ENCODE results near the gene GRK1.
A peak's percentile ranks its signal among the peaks of the same experiment; 100 is the strongest.

The GRK1 gene

GRCh38 chr13:113632706-113633484 lies 34.1 kb upstream of the GRK1 start:
- no peak for DNase-seq

DNA sequence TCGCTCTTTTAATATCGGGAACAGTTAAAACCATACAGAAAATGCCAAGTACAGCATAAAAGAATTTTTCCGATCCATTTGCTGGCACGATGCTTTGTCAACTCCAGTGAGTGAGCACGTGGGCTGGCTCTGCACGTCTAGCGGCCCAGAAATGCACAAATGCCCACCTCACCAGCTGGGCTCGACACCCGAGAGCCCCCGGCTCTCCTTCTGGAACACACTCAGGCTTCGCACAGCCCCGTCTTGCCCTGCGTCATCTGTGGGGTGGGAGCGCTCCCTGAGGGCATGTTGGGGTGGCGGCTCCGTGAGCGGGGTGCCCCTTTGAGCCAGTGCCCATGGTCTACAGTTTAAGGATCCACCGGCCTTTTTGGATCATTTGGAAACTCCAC lies 33.5 kb upstream of the GRK1 start:
- no peak for DNase-seq

- no peak for DNase-seq
Measured at GRCh38 chr13:113634279-113635047, 32.6 kb upstream of the GRK1 start.

GRCh38 chr13:113635048-113635420 lies 32.0 kb upstream of the GRK1 start:
- no peak for DNase-seq

DNA sequence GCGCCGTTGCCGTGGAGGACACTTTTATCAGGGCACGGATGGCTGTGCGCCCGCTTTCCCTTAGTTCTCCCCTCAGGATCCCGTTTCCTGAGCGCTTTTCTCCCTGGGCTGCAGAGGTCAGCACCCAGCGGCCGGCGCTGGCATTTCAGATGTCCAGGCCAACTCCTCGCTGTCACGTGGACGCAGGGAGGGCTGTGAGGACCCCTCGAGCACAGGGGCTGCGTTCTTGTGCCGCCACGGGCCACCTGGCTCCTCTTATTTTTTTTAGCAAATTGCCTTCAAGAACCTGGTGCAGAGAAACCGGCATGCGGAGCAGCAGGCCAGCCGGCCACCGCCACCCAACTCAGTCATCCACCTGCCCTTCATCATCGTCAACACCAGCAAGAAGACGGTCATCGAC lies 31.3 kb upstream of the GRK1 start:
- DNase-seq, result no peak

GRCh38 chr13:113636266-113636963 lies 30.6 kb upstream of the GRK1 start:
- DNase-seq, result no peak

DNA sequence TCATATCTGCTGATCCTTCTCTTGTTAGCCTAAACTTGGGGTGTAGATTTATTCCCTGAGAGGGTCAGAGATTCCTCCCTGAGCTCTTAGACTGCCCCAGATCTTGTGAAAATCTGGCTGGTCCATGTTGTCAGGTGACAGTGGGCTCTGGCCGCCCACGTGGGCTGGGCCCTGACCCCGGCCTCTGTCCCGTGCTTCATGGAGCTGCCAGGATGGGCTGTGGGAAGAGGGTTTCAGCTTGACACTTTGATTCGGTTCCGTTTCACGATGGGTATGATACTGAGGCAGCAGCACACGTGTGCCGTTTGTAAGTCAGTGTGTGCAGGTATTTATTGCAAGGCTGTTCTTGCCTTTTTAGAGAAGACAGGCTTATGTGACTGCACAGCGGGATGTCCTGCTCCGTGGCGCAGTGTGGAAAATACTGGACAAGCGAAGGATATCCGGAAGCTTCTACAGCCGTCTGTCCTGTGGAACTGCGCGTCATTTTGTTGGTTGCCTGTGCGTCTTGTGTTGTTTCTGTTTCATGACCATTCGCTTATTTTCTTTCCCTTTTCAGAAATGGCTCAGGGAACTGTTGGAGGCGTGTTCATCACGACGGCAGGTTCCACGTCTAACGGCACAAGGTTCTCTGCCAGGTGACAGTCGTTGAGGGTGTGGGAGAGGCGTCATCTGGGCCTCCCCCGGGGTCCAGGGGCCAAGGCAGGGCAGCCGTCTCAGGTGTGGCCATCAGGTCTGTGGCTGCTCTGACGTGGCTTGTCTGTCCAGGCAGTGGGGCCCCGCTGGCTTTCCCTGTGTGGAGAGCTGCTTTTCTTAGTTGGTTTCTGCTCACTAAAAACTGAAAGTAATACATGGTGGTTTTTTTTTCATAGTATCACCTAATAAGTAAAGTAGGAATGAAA lies 29.5 kb upstream of the GRK1 start:
- DNase-seq, result no peak

DNA sequence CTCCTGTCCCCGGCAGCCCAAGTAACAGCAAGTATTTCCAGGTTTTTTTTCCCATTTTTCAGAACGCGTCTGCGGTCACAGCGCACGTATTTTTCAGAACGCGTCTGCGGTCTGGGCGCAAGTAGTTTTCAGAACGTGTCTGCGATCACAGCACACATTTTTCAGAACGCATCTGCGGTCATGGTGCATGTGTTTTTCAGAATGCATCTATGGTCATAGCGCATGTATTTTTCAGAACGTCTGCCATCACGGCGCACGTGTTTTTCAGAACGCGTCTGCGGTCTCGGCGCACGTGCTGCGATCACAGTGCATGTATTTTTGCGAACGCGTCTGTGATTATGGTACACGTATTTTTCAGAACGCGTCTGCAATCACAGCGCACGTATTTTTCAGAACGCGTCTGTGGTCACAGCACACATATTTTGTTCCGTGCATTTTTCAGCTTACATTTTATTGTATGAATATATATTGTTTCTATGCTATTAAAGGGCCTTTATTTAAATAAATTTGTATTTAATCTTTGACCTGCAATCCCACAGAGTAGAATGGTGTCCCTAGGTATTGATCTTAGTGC lies 28.8 kb upstream of the GRK1 start:
- DNase-seq, result no peak

DNA sequence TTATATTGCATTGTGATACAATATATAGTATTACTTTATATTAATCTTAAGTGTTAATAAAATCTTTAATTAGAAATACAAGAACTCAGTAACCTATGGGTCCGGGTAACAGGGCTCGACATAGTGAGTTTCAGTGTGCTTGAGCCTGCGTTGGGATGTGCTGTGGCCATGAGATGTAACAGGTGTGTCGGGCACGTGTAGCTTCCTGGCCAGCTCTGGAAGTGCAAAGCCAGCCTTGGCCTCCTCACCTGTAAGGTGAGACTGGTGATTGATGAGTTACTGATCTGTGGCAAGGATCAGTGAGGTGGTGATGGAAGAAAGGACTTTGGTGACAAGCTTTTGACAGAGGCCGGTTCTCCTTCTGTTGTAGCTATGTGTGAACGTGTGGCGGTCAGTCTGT lies 28.2 kb upstream of the GRK1 start:
- no peak for DNase-seq

- no peak for DNase-seq
Measured at GRCh38 chr13:113639616-113640262, 27.3 kb upstream of the GRK1 start.

DNA sequence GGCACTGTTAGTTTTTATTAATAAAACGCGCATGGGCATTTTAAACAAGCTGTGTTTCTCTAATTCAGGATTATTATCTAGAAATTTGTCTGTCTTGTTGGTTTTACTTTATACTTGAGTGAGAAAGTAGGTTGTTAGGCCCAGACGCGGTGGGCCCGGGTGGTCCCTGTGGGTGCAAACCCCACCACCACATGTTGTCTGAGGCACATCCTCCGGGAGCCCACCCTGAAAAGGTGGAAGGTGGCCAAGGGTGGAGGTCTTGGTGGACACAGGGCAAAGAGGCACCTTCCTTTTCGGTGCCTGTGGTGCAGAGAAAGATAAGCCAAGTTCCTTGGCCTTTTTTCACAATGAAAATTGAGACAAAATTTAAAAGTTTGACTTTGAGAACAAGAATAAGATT lies 25.6 kb upstream of the GRK1 start:
- peak; percentile 1 for DNase-seq

- DNase-seq, result no peak
Measured at GRCh38 chr13:113642563-113642962, 24.5 kb upstream of the GRK1 start.

DNA sequence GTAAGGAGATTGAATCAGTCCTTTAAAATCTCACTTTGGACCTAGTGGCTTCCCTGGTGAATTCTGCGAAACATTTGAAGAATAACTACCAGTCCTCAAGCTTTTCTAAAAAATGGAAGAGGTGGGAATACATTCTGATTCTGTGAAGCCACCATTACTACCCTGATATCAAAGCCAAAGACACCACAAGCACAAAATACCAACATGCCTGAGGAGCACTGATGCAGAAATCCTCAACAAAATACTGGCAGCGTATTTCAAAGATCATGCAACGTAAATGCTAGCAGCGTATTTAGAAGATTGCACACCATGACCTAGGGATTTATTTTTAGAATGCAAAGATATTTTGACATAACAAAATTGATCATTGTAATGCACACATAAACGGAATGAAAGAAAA lies 23.4 kb upstream of the GRK1 start:
- no peak for DNase-seq

DNA sequence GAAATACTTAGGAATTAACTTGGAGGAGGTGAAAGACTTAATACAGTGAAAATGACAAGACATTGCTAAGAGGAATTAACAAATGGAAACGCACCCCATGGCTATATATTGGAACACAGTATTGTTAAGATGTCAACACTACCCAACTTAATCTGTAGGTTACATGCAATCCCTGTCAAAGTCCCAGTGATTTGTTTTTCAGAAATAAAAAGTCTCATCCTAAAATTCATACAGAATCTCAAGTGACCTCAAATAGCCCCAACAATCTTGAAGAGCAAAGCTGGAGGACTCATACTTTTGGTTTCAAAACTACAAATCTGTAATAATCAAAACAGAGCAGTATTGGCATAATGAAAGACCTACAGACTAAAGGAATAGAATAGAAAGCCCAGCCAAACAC lies 22.2 kb upstream of the GRK1 start:
- DNase-seq, result no peak

DNA sequence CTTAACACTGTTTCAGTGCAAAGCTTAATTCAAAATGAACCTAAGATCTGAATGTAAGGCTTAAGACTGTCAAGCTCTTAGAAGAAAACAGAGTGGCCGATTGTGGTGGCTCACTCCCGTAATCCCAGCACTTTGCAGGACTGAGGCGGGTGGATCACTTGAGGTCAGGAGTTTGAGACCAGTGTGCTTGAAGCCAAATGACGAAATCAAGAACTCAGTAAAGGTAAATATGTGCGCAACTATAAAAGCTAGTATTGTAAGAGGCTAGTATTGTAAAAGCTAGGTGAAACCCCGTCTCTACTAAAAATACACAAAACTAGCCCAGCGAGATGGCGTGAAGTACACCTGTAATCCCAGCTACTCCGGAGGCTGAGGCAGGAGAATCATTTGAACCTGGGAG lies 21.7 kb upstream of the GRK1 start:
- DNase-seq, result no peak

DNA sequence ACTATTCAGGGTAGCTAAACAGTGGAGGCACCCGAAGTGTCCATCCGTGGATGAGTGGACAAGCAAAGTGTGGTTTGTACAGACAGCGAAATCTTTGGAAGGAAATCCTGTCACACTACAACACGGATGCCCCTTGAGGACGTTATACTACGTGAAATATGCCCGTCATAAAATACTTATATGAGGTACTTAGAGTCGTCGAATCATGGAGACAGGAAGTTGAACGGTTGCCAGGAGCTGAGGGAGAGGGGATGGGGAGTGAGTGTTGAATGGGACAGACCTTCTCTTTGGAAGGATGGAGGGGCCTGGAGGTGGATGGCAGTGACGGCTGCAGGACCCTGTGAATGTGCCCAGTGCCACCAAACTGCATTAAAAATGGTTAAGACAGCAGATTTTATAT lies 20.6 kb upstream of the GRK1 start:
- no peak for DNase-seq

DNA sequence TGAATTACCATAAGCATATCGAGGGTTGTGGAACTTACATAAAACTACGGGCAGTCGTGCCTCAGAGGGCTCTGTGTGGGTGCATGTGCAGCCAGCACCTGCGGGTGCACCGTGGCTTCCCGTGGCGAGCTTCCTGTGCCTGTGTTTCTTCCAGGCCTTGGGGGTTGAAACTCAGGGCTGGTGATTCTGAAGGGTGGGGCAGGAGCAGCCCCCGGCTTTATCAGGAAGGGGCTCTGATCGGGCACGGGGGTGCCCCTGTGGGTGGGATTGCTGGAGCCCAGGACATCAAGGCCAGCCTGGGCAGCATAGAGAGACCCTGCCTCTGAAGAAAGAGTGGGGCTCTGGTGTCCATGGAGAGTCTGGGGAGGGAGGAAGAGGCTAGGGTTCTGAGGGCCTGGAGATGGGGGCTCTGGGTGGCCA lies 20.1 kb upstream of the GRK1 start:
- DNase-seq, result no peak

GRCh38 chr13:113647351-113648215 lies 19.4 kb upstream of the GRK1 start:
- no peak for DNase-seq

DNA sequence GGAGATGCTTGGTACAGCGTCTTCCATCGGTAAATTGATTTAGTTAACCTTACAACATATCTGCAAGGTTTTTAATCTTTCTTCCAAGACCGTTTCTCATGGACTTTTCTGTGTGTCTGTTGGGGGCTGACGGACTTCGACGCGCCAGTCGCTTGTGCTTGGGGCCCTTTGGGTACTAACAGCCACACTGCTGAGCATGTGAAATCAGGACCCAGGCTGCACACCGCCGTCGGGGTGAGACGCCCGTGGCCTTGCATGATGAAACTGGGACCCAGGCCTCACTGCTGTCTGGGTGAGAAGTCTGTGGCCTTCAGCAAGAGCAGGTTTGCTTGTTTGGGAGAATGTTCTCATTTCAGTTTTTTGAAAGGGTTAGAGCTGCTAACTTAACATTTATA lies 18.8 kb upstream of the GRK1 start:
- no peak for DNase-seq

- no peak for DNase-seq
Measured at GRCh38 chr13:113649212-113649611, 17.8 kb upstream of the GRK1 start.

DNA sequence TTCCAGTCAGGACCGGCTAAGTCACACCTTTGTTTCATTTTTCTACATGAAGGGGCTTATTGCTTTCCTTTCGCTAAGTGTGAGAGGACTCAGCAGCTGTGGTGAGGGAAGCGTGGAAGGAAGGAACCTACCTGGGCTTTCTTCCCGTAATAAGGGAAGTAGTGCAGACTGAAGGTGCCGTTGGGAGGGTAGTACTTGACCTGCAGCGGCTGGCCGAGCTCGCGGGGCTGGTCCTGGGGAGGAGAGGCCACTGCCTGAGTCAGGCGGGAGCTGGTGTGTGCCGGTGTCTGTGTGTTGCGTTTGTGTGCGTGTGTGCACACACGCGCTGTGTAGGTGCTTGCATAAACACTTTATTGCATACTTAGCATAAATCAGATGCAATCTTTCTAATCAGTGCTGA lies 16.7 kb upstream of the GRK1 start:
- DNase-seq, result no peak
